EH (cell line): ENCODE measurements around the gene NUDCD3.
A peak's percentile ranks its signal among the peaks of the same experiment; 100 is the strongest.
"Not testable (repeated sequence)": the region's sequence is repeated elsewhere in the genome, so short reads cannot be mapped to it uniquely, and the experiment has no call there.

Experiments used
- DNase-seq: peaks from one replicate; pipeline ENCODE4 v3.0.0-alpha.2; 2015; ENCODE audit warnings: low read depth

Gene NUDCD3

GRCh38 chr7:44447874-44448425 is 42.5 kb downstream of the NUDCD3 start:
- DNase-seq, result no peak

- no peak for DNase-seq
These were observed 44.3 kb downstream of the NUDCD3 start for GRCh38 chr7:44445986-44446671.

GRCh38 chr7:44441079-44441478 is 49.4 kb downstream of the NUDCD3 start:
- no peak for DNase-seq

- DNase-seq, result no peak
These were observed 49.8 kb downstream of the NUDCD3 start for GRCh38 chr7:44440577-44441078.

- peak; percentile 17 for DNase-seq
These were observed 50.5 kb downstream of the NUDCD3 start for GRCh38 chr7:44439926-44440325.

- DNase-seq, result peak; percentile 25
These were observed 51.6 kb downstream of the NUDCD3 start for GRCh38 chr7:44438816-44439215.

GRCh38 chr7:44434201-44434600 is 56.3 kb downstream of the NUDCD3 start:
- no peak for DNase-seq

- no peak for DNase-seq
These were observed 57.0 kb downstream of the NUDCD3 start for GRCh38 chr7:44433255-44434022.

- no peak for DNase-seq
These were observed 58.0 kb downstream of the NUDCD3 start for GRCh38 chr7:44432381-44432977.

- no peak for DNase-seq
These were observed 59.3 kb downstream of the NUDCD3 start for GRCh38 chr7:44431091-44431608.

- DNase-seq, result no peak
These were observed 60.4 kb downstream of the NUDCD3 start for GRCh38 chr7:44430054-44430453.

GRCh38 chr7:44424762-44425161 is 65.7 kb downstream of the NUDCD3 start:
- not testable (repeated sequence) for DNase-seq

- no peak for DNase-seq
These were observed 73.5 kb downstream of the NUDCD3 start for GRCh38 chr7:44416941-44417340.

- peak; percentile 22 for DNase-seq
These were observed 74.9 kb downstream of the NUDCD3 start for GRCh38 chr7:44415510-44415909.

- peak; percentile 55 for DNase-seq
These were observed 75.4 kb downstream of the NUDCD3 start for GRCh38 chr7:44415047-44415446.

GRCh38 chr7:44411306-44411705 is 79.2 kb downstream of the NUDCD3 start:
- peak; percentile 63 for DNase-seq

- DNase-seq, result no peak
These were observed 81.9 kb downstream of the NUDCD3 start for GRCh38 chr7:44408596-44408995.

- DNase-seq, result no peak
These were observed 86.7 kb downstream of the NUDCD3 start for GRCh38 chr7:44403775-44404174.

GRCh38 chr7:44403176-44403759 is 87.2 kb downstream of the NUDCD3 start:
- no peak for DNase-seq

- DNase-seq, result no peak
These were observed 87.9 kb downstream of the NUDCD3 start for GRCh38 chr7:44402401-44403060.

GRCh38 chr7:44401692-44402091 is 88.8 kb downstream of the NUDCD3 start:
- no peak for DNase-seq
